GM21786 (cell line): ENCODE measurements around the gene TRIP6.

Source experiments
- ATAC-seq: cut with Tn5 transposase; IDR thresholded peaks from one replicate; pipeline ENCODE4 v1.9.1; 2021; ENCODE audit not compliant: unreplicated experiment

The TRIP6 gene, protein sequence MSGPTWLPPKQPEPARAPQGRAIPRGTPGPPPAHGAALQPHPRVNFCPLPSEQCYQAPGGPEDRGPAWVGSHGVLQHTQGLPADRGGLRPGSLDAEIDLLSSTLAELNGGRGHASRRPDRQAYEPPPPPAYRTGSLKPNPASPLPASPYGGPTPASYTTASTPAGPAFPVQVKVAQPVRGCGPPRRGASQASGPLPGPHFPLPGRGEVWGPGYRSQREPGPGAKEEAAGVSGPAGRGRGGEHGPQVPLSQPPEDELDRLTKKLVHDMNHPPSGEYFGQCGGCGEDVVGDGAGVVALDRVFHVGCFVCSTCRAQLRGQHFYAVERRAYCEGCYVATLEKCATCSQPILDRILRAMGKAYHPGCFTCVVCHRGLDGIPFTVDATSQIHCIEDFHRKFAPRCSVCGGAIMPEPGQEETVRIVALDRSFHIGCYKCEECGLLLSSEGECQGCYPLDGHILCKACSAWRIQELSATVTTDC

DNA sequence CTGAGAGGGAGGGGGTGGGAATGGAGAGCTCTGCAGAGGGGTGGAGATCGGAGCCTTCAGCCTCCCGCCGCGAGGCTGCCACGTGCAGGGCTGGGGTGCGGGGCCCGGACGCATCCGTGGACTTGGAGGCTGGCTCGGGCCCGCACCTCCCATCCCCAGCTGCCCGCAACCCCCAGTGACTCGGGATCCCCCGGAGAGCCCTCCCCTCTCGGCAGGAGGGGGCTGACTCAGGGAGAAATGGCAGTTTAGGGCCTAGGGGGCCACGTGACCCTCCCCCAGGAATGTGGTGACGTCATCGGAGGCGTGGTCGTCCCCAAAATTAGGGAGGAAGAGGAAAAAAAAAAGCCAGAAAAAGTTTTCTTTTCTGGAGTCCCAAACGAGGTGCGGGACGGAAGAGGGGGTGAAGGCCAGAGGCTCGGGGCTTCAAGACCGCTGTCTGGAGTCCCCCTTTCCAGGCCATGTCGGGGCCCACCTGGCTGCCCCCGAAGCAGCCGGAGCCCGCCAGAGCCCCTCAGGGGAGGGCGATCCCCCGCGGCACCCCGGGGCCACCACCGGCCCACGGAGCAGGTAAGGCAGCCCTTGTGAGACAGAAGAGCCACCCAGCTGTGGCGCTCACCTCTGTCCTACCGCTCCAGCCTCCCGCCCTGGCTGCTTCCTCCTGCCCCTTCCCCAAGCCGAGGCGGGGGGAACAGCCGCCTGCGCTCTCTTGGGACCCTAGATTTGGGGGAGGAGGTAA lies at the start of gene TRIP6:
TSS of gene TRIP6 (plus strand) at position 348 of the 736 bp plus-strand sequence. CDS start at position 459, 111 bp downstream.
- ATAC-seq = peak; percentile 51

DNA sequence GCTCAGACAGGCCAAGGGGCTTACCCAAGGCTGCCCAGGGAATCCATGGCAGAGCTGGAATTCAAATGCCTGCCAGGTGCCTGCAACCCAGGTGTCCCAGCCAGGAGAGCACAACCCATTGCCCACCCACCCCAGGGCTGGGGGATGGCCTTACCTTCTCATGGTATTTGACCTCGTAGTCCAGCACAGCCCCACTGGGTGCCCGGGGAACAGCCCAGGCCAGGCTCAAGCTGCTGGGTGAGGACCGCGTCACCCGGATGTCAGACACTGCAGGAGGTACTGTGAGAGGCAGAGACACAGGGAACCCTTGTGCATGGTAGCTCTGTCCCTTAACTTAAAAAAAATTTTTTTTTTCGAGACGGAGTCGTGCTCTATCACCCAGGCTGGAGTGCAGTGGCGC lies 48.8 kb upstream of the TRIP6 start:
- ATAC-seq = no peak

DNA sequence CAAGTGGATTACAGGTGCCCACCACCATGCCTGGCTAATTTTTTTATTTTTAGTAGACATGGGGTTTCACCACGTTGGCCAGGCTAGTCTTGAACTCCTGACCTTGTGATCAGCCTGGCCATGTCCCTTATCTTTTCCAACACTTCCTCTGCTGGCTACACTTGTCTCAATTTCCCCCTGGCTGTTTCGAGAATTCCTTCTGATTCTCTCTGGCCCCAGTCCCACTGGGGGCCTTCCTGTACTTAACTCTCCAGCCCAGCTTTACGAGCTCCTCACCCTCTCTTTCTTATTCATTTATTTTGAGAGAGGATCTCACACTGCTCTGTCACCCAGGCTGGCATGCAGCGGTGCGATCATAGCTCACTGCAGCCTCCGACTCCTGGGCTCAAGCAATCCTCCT lies 48.4 kb upstream of the TRIP6 start:
- no peak for ATAC-seq

- ATAC-seq = no peak
These were observed 47.6 kb upstream of the TRIP6 start for GRCh38 chr7:100819586-100819985.

DNA sequence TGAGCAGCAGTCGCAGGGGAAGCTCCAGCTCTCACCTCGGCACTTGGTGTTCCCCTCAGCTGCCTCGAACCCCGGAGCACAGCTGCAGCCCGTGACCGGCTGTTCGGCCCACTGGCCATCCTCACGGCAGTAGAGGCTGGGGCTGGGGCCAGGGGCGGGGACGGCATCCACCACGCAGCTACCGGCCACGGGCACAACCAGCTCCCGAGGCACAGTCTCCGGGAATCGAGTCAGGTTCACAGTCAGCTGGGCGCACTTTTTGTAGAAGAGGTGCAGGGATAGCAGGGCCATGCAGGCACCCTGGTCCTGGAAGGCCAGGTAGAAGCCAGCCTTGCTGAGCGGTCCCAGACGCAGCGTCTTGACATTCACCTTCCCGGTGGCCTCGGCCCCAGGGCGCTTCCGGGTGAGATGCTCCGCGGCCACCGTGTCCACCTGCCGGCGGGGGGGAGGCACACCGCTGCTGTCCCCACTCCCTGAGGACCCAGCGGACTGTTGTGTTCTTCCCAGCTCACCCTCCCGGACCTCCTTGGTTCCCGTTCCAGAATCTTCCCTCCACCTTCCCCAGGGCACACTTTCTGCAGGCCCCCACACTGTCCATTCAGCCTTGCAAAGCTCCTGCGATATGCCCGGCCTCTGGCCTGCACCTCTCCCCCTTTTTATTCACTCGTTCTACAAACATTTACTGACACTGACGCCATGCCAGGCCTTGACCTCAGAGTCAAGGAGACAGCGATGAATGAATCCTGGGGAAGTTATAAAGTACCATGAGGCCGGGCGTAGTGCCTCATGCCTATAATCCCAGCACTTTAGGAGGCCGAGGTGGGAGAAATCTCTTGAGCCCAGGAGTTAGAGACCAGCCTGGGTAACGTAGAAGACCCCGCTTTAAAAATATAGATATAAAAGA lies 44.7 kb upstream of the TRIP6 start:
- ATAC-seq = no peak

- no peak for ATAC-seq
These were observed 44.1 kb upstream of the TRIP6 start for GRCh38 chr7:100823140-100823525.

- ATAC-seq = no peak
These were observed 43.7 kb upstream of the TRIP6 start for GRCh38 chr7:100823534-100823933.

DNA sequence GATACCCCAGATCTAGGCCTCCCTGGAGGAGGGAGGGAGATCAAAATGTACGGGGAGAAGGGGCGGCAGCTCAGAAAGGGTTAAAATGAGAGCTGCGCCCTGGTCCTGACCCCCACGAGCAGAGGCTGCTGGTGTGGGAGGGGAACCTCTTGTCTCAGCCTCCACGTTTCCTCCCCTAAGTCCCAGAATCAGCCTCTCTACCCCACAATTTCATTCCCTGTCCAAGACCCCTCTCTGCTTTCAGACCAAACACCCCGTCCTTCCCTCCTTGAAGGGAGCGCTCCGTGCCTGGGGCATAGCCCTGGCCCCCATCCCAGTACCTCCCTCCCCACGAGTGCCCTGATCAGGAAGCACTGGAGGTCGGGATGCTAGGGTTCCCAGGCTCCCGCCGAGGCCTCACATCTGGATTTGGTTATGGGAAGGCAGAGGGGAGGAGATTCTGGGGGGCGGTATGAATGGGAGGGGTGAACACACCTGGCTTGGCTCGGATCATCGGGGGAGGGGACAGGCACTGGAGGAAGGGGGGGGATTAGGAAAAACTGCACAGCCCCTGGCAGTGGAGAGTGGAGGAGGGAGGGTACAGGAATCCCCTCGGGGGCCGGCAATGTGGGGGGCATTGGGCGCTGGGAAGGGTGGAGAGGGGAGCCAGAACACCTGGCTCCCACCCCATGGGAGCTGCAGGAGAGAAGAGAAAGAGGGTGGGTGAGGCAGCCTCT lies 42.5 kb upstream of the TRIP6 start:
- no peak for ATAC-seq

- ATAC-seq = no peak
These were observed 41.9 kb upstream of the TRIP6 start for GRCh38 chr7:100825215-100825671.

DNA sequence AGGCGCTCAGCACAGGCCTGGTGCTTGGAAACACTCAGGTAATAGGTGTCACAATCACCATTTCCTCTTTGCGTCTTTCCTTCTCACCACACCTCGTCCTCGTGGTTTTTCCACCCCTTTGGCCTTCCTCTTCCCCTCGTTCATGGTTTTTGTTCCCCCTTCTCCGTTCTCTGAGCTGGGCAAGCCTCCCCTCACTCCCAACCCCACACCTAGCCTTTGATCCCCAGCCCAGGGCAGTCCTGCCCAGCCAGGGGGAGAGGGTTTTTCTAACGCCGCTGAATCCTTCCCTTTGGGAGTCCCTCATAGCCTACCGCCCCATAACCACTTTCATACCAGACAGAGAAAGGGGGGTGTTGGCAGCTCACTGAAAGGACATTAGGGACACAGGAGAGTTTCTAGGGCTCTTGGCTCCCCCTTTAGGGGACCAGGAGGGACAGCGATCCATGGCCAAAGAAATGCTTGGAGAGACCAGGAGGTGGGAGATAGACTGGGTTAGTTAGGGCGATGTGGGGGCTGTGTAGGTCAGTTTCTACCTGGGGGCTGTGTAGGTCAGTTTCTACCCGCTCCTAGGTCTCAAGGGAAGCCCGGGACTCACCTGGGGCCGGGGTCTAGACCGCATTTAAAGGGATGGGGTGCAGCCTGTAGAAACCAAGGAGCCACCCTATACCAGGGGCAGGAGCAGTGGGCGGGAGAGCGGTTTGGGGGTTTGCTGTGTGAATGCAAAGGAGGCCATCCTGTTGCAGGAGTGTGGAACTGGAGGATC lies 41.3 kb upstream of the TRIP6 start:
- ATAC-seq = no peak

GRCh38 chr7:100826514-100827329 lies 40.5 kb upstream of the TRIP6 start:
- no peak for ATAC-seq

DNA sequence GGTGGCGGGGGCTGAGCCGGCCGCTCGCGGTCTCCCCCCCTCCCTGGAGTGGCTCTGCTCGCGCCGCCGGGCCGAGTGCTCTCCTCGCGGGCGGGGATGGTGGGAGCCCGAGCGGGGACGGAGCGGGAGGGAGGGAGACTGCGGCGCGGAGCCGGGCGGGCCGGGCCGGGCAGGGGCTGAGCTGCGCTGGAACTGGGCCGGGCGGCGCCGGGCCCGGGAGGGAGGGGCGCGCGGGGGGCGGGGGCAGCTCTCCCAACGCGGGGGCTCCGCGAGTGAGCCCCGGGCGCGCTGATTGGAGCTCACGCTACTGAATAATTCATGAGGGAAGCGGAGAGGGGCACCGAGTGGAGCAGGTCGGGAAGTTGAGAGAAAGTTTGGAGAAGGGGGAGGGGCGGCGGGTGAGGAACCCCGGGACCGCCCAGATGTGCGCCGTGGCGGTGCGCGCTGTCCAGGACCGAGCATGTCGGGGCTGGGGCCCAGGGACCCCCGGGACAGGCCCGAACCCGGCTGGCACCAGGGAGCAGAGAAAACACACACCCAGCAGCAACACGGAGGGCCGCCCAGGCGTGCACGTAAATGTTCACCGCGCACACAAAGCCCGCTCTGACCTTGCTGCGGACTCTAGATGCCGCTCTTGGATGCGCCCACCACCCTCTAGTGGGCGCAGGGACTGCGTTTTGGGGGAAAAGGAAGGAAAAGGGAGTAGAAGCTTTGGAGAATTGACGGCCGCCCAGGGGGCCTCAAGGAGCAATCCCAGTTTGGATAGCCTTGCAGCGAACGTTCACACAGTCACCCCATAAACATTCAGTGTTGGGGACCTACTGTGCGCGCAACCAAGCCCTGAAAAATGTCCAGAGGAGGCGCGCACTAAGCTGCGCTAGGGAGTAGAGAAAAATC lies 39.6 kb upstream of the TRIP6 start, which contains the start of gene EPHB4:
TSS of gene EPHB4 (minus strand) at position 194 of the 897 bp plus-strand sequence. CDS start 493 bp downstream, outside the sequence.
- ATAC-seq = no peak

- ATAC-seq = no peak
These were observed 38.0 kb upstream of the TRIP6 start for GRCh38 chr7:100829150-100829716.

GRCh38 chr7:100830396-100830795 lies 36.8 kb upstream of the TRIP6 start:
- no peak for ATAC-seq

DNA sequence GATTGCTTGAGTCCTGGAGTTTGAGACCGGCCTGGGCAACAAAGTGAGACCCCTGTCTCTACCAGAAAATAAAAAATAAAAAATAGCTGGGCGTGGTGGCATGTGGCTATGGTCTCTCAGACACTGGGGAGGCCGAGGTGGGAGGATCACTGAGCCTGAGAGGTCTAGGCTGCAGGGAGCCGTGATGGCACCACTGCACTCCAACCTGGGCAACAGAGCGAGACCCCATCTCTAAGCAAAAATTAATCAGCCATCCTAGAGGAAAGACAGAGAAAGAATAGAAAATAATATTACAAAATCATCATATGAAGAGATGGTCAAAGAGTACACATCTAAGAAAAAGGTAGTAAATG lies 34.9 kb upstream of the TRIP6 start:
- no peak for ATAC-seq

DNA sequence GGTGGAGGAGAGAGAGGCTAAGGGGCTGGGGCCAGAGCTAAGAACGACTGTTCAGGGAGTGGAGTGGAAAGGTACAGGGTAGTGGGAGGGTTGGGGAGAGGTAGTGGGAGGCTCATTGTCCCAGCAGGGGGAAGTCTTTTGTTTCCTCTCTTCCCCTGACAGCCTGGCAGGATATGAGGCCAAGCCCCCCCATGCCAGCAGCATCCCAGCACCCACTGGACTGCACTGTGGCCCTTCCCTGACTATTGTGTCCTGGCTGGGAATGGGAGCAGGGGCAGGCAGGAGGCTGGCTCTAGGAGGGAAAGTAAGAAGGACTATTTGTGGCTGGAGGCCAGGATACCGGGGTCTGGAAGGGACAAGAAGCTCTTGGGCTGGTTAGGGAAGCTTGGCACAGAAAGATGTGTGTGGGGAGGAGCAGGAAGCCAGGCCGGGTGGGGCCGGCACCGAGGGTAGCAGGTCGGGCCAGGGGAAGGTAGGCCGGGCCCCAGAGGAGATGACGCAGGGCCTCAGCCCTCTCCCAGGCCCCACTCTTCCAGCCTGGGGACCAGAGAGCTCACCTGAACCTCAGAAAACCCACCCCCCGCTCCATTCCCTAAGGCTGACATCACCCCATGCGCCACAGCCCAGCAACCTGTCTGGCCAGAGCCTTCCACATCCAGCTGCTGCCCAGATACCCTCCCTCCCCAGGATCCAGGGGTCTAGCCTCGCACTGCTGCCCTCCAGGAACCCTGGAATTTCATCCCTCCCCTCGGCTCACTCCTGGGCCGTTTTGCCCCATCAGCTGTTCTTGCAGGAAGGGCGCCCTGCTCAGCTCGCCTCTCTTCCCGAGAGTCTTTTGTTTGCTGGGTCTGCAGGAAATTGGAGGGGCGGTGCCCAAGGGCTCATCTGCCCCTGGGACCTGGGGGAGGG lies 31.0 kb upstream of the TRIP6 start:
- ATAC-seq = no peak

- no peak for ATAC-seq
These were observed 30.4 kb upstream of the TRIP6 start for GRCh38 chr7:100836812-100837098.
